Measurements from ENCODE around the gene TAF10. TPM values are rescaled to one million over a fixed set of nuclear protein-coding genes. Genes with fewer than 3 reads are reported as not detected.

TAF10 gene
- total and polyA plus RNA-seq, 2 of the 13 experiments (the other 11 are each of a cell fraction or from before 2014, with no cell fraction given): 71.3 to 134 TPM

GRCh38 chr11:6627762-6628241 lies 15.8 kb upstream of the TAF10 start:
- ChIA-PET CTCF (ENCODE audit: low intra/inter-chr PET ratio, low total read pairs) (no interaction called here), POLR2A (no interaction called here)
- no peak overlapping the region for H3K9ac ChIP-seq (ENCODE audit: insufficient read depth, low read depth, low read length)
- peaks cover 15 to 76% of the 10 kb centered on the region in 2 experiments; a peak in 4 of 5 replicates for H3K27me3 ChIP-seq (ENCODE audit: control insufficient read depth in 1 of 2, insufficient read depth in 2 of 2, low read length in 2 of 2)
- TF ChIP-seq MXD3 (CRISPR knock-in tag; IDR thresholded peaks at IDR 0.05) (no peak), MLLT10 (CRISPR knock-in tag; IDR thresholded peaks at IDR 0.05) (no peak), TERF1 (CRISPR knock-in tag; IDR thresholded peaks at IDR 0.05) (no peak), MIER2 (CRISPR knock-in tag; IDR thresholded peaks at IDR 0.05) (no peak), MAX (IDR thresholded peaks at IDR 0.05) (no peak), THYN1 (CRISPR knock-in tag; IDR thresholded peaks at IDR 0.05; ENCODE audit: borderline replicate concordance, low read depth) (no peak), RFX5 (IDR thresholded peaks at IDR 0.05; ENCODE audit: low read depth, low read length) (no peak), ZNF557 (CRISPR knock-in tag; IDR thresholded peaks at IDR 0.05) (no peak), ZNF746 (CRISPR knock-in tag; IDR thresholded peaks at IDR 0.05) (no peak), TEAD2 (CRISPR knock-in tag; IDR thresholded peaks at IDR 0.05) (no peak)
- FAIRE-seq: no peak
- no peak overlapping the region for H2AFZ ChIP-seq (ENCODE audit: low read length)
- H3K4me2 ChIP-seq (ENCODE audit: low read depth, low read length): no peak overlapping the region
- no peaks in the 10 kb centered on the region for H4K20me1 ChIP-seq (ENCODE audit: insufficient read depth, low read length)
- H3K27ac ChIP-seq (ENCODE audit: extremely low read length, insufficient read depth, low read length): no peak overlapping the region
- H3K9me3 ChIP-seq (ENCODE audit: low read length): no peaks in the 10 kb centered on the region
- no peaks in the 10 kb centered on the region for H3K36me3 ChIP-seq (replicated peaks in 1 of 2; ENCODE audit: control insufficient read depth in 1 of 2, insufficient read depth in 2 of 2, low read length in 2 of 2)
- no peak for ATAC-seq
- no peak for DNase-seq (ENCODE audit: low spot score)
- H3K4me3 ChIP-seq (replicated peaks in 1 of 3; ENCODE audit: insufficient read depth in 1 of 3, low read depth in 2 of 3, low read length in 3 of 3): no peak overlapping the region
- intact Hi-C loops (cut with micrococcal nuclease; ENCODE audit: unreplicated experiment) (no loop called here), in situ Hi-C loops (cut with HindIII; ENCODE audit: extremely low pct_ligation_motif_present, low pct_unique_long_range_greater_than_20kb) (no loop called here)
- H3K4me1 ChIP-seq (ENCODE audit: insufficient read depth, low read length): peaks cover 21% of the 10 kb centered on the region
- H3K79me2 ChIP-seq (ENCODE audit: insufficient read depth, low read length): no peaks in the 10 kb centered on the region
- no TSS peak for BruUV-seq (replicated peaks)
- WGBS (ENCODE audit: low lambda C conversion rate): 35% methylated on average over 2 of the region's 2 CpGs

Data from HepG2 (cell line).